HG03025 (cell line): ENCODE measurements around the gene APOB.

Experiments
- ATAC-seq: cut with Tn5 transposase; IDR thresholded peaks from one replicate; pipeline ENCODE4 v1.9.1; 2021; ENCODE audit warnings: mild to moderate bottlenecking, moderate library complexity; ENCODE audit not compliant: unreplicated experiment, low FRiP score

APOB gene

GRCh38 chr2:21006423-21007128 is 37.3 kb downstream of the APOB start:
- ATAC-seq, result no peak

- ATAC-seq, result no peak
These were observed 38.0 kb downstream of the APOB start for GRCh38 chr2:21005700-21006422.

GRCh38 chr2:21005111-21005699 is 38.7 kb downstream of the APOB start:
- ATAC-seq, result no peak

- ATAC-seq, result no peak
These were observed 39.7 kb downstream of the APOB start for GRCh38 chr2:21004181-21004572.

GRCh38 chr2:21003572-21004180 is 40.2 kb downstream of the APOB start:
- no peak for ATAC-seq

- no peak for ATAC-seq
These were observed 41.1 kb downstream of the APOB start for GRCh38 chr2:21002814-21003192.

- ATAC-seq, result no peak
These were observed 41.7 kb downstream of the APOB start for GRCh38 chr2:21001988-21002813.

GRCh38 chr2:21001225-21001946 is 42.5 kb downstream of the APOB start:
- no peak for ATAC-seq

- ATAC-seq, result no peak
These were observed 43.8 kb downstream of the APOB start for GRCh38 chr2:20999906-21000645.

- no peak for ATAC-seq
These were observed 44.6 kb downstream of the APOB start for GRCh38 chr2:20998972-20999905.

GRCh38 chr2:20997953-20998722 is 45.7 kb downstream of the APOB start:
- ATAC-seq, result no peak

- ATAC-seq, result no peak
These were observed 49.7 kb downstream of the APOB start for GRCh38 chr2:20994130-20994529.

GRCh38 chr2:20992201-20992711 is 51.6 kb downstream of the APOB start:
- ATAC-seq, result no peak

GRCh38 chr2:20990442-20991430 is 53.1 kb downstream of the APOB start:
- ATAC-seq, result no peak

GRCh38 chr2:20989404-20989803 is 54.5 kb downstream of the APOB start:
- no peak for ATAC-seq

GRCh38 chr2:20988905-20989304 is 55.0 kb downstream of the APOB start:
- no peak for ATAC-seq
